ENCODE results near the gene SERBP1. TPM values are rescaled to one million over a fixed set of nuclear protein-coding genes. Genes with fewer than 3 reads are reported as not detected.
"Not testable (repeated sequence)": the region's sequence is repeated elsewhere in the genome, so short reads cannot be mapped to it uniquely, and the experiment has no call there.

The SERBP1 gene
- total RNA-seq, 1 experiment from 2014 or later = 325 TPM

GRCh38 chr1:67451356-67451755, 21.2 kb upstream of the SERBP1 start:
- Histone ChIP-seq H4K20me1 (ENCODE audit: insufficient read depth) (no peaks in the 10 kb centered on the region), H3K4me3 (replicated peaks in 1 of 2; ENCODE audit: low read depth in 1 of 2, low read length in 2 of 2) (no peak overlapping the region), H2AFZ (ENCODE audit: low read depth, low read length, poor library complexity, severe bottlenecking) (no peak overlapping the region), H3K27ac (ENCODE audit: low read depth, low read length) (no peak overlapping the region), H3K9me3 (ENCODE audit: control insufficient read depth in 1 of 2, insufficient read depth in 1 of 2, low read depth in 1 of 2, low read length in 2 of 2) (no peaks in the 10 kb centered on the region), H3K4me2 (ENCODE audit: low read length) (no peak overlapping the region), H3K27me3 (ENCODE audit: insufficient read depth, low read length) (no peaks in the 10 kb centered on the region), H3K9ac (ENCODE audit: low read length) (no peak overlapping the region), H3K9me2 (ENCODE audit: insufficient read depth) (no peaks in the 10 kb centered on the region), H3K4me1 (ENCODE audit: control insufficient read depth in 1 of 2, insufficient read depth in 2 of 2, low read length in 2 of 2) (no peaks in the 10 kb centered on the region), H3K36me3 (ENCODE audit: control insufficient read depth in 1 of 2, insufficient read depth in 2 of 2, low read length in 2 of 2) (no peaks in the 10 kb centered on the region), H3K79me2 (ENCODE audit: insufficient read depth, low read length) (no peaks in the 10 kb centered on the region)
- CTCF ChIA-PET = no interaction called here
- no peak for DNase-seq (ENCODE audit: low read depth, low spot score)
- no peak for TF ChIP-seq EZH2 (IDR thresholded peaks at IDR 0.05)
- RAD21 ChIA-PET (ENCODE audit: low non-redundant PET in 1 of 2, low total read pairs in 2 of 2, uncharacterized antibody in 2 of 2, unreplicated experiment in 2 of 2) = no interaction called here
- POLR2A ChIA-PET = no interaction called here
- ATAC-seq = no peak
- BruUV-seq (replicated peaks) = no TSS peak
- intact Hi-C loops (cut with micrococcal nuclease) = no loop called here

GRCh38 chr1:67446893-67447292, 16.7 kb upstream of the SERBP1 start:
- POLR2A ChIA-PET = no interaction called here
- no peaks in the 10 kb centered on the region for H4K20me1 ChIP-seq (ENCODE audit: insufficient read depth)
- no peak overlapping the region for H3K4me2 ChIP-seq (ENCODE audit: low read length)
- ATAC-seq (no peak), DNase-seq (ENCODE audit: low read depth, low spot score) (no peak)
- H3K4me1 ChIP-seq (ENCODE audit: control insufficient read depth in 1 of 2, insufficient read depth in 2 of 2, low read length in 2 of 2) = no peaks in the 10 kb centered on the region
- H3K9me3 ChIP-seq (ENCODE audit: control insufficient read depth in 1 of 2, insufficient read depth in 1 of 2, low read depth in 1 of 2, low read length in 2 of 2) = no peaks in the 10 kb centered on the region
- H3K9ac ChIP-seq (ENCODE audit: low read length) = no peak overlapping the region
- H3K36me3 ChIP-seq (ENCODE audit: control insufficient read depth in 1 of 2, insufficient read depth in 2 of 2, low read length in 2 of 2) = no peaks in the 10 kb centered on the region
- RAD21 ChIA-PET (ENCODE audit: low non-redundant PET in 1 of 2, low total read pairs in 2 of 2, uncharacterized antibody in 2 of 2, unreplicated experiment in 2 of 2) = no interaction called here
- intact Hi-C loops (cut with micrococcal nuclease) = no loop called here
- H3K27ac ChIP-seq (ENCODE audit: low read depth, low read length) = no peak overlapping the region
- H3K4me3 ChIP-seq (replicated peaks in 1 of 2; ENCODE audit: low read depth in 1 of 2, low read length in 2 of 2) = no peak overlapping the region
- H3K9me2 ChIP-seq (ENCODE audit: insufficient read depth) = no peaks in the 10 kb centered on the region
- no peaks in the 10 kb centered on the region for H3K79me2 ChIP-seq (ENCODE audit: insufficient read depth, low read length)
- no peak overlapping the region for H2AFZ ChIP-seq (ENCODE audit: low read depth, low read length, poor library complexity, severe bottlenecking)
- TF ChIP-seq JUND (IDR thresholded peaks at IDR 0.05) = no peak
- CTCF ChIA-PET = no interaction called here
- BruUV-seq (replicated peaks) = no TSS peak
- no peaks in the 10 kb centered on the region for H3K27me3 ChIP-seq (ENCODE audit: insufficient read depth, low read length)

GRCh38 chr1:67446014-67446413, 15.8 kb upstream of the SERBP1 start:
- H3K4me2 ChIP-seq (ENCODE audit: low read length); H3K9ac ChIP-seq (ENCODE audit: low read length); H3K9me2 ChIP-seq (ENCODE audit: insufficient read depth); ATAC-seq; DNase-seq (ENCODE audit: low read depth, low spot score); H3K36me3 ChIP-seq (ENCODE audit: control insufficient read depth in 1 of 2, insufficient read depth in 2 of 2, low read length in 2 of 2); H3K27ac ChIP-seq (ENCODE audit: low read depth, low read length); RAD21 ChIA-PET (ENCODE audit: low non-redundant PET in 1 of 2, low total read pairs in 2 of 2, uncharacterized antibody in 2 of 2, unreplicated experiment in 2 of 2); H3K4me3 ChIP-seq (replicated peaks in 1 of 2; ENCODE audit: low read depth in 1 of 2, low read length in 2 of 2); POLR2A ChIA-PET; H3K9me3 ChIP-seq (ENCODE audit: control insufficient read depth in 1 of 2, insufficient read depth in 1 of 2, low read depth in 1 of 2, low read length in 2 of 2); intact Hi-C loops (cut with micrococcal nuclease); H3K4me1 ChIP-seq (ENCODE audit: control insufficient read depth in 1 of 2, insufficient read depth in 2 of 2, low read length in 2 of 2); H4K20me1 ChIP-seq (ENCODE audit: insufficient read depth); H3K27me3 ChIP-seq (ENCODE audit: insufficient read depth, low read length); H2AFZ ChIP-seq (ENCODE audit: low read depth, low read length, poor library complexity, severe bottlenecking); CTCF ChIA-PET; BruUV-seq (replicated peaks); H3K79me2 ChIP-seq (ENCODE audit: insufficient read depth, low read length): not testable (repeated sequence)
